Effector memory CD8-positive, alpha-beta T cell (primary cell): ENCODE data around the gene PIK3C2A.

Source experiments
- ATAC-seq: fragments of 150-1000 bp; cut with Tn5 transposase; replicated peaks from 2 replicates; pipeline ENCODE4 v1.10.0; 2021; ENCODE audit warnings: mild to moderate bottlenecking, moderate library complexity
- DNase-seq, 3 experiments: peaks; one replicate each; pipeline ENCODE4 v3.0.0; 2021
- H3K27ac Mint-ChIP-seq, 2 donors: one replicate each; pipeline ENCODE4 v1.8.0; 2022; ENCODE audit warnings: mild to moderate bottlenecking in 2 of 2, mixed read lengths in 2 of 2, moderate library complexity in 2 of 2
- H3K27me3 Mint-ChIP-seq, 2 donors: one replicate each; pipeline ENCODE4 v1.8.0; 2022; ENCODE audit warnings: mixed read lengths in 2 of 2
- H3K36me3 Mint-ChIP-seq: one replicate; pipeline ENCODE4 v1.8.0; 2022; ENCODE audit warnings: mild to moderate bottlenecking, moderate library complexity, mixed read lengths; ENCODE audit not compliant: insufficient read depth
- H3K4me1 Mint-ChIP-seq, 2 donors: one replicate each; pipeline ENCODE4 v1.8.0; 2022; ENCODE audit warnings: low read depth in 2 of 2, mixed read lengths in 2 of 2
- H3K4me3 Mint-ChIP-seq, 2 donors: one replicate each; pipeline ENCODE4 v1.8.0; 2022; ENCODE audit warnings: mild to moderate bottlenecking in 2 of 2, mixed read lengths in 2 of 2, moderate library complexity in 2 of 2
- H3K9me3 Mint-ChIP-seq, 2 donors: one replicate each; pipeline ENCODE4 v1.8.0; 2022; ENCODE audit warnings: mixed read lengths in 2 of 2

The PIK3C2A gene

GRCh38 chr11:17163736-17164135, 44.0 kb downstream of the PIK3C2A start:
- H3K27me3 Mint-ChIP-seq: no peaks in the 10 kb centered on the region
- H3K27ac Mint-ChIP-seq: peak overlapping the region in 1 of 2 donors; percentile 74

GRCh38 chr11:17163291-17163690, 44.5 kb downstream of the PIK3C2A start:
- no peak for DNase-seq
- Mint-ChIP-seq H3K27ac (peak overlapping the region in 1 of 2 donors; percentile 74), H3K36me3 (peaks cover 11% of the 10 kb centered on the region), H3K9me3 (no peaks in the 10 kb centered on the region), H3K4me3 (no peak overlapping the region), H3K4me1 (peaks cover 33 to 49% of the 10 kb centered on the region in 2 donors), H3K27me3 (no peaks in the 10 kb centered on the region)
- no peak for ATAC-seq

More at GRCh38 chr11:17163736-17164135, 44.0 kb downstream of the PIK3C2A start:
- DNase-seq: no peak
- Mint-ChIP-seq H3K4me3 (no peak overlapping the region), H3K4me1 (peaks cover 33 to 50% of the 10 kb centered on the region in 2 donors), H3K36me3 (peaks cover 11% of the 10 kb centered on the region), H3K9me3 (no peaks in the 10 kb centered on the region)
- no peak for ATAC-seq

GRCh38 chr11:17162376-17162775, 45.4 kb downstream of the PIK3C2A start:
- ATAC-seq (no peak), DNase-seq (no peak)
- Mint-ChIP-seq H3K4me3 (peak overlapping the region in 1 of 2 donors; percentile 46), H3K9me3 (no peaks in the 10 kb centered on the region), H3K27me3 (no peaks in the 10 kb centered on the region), H3K4me1 (peaks cover 33 to 49% of the 10 kb centered on the region in 2 donors), H3K36me3 (peaks cover 1% of the 10 kb centered on the region), H3K27ac (peak overlapping the region; percentile 47 to 67)

- ATAC-seq (peak; percentile 52), DNase-seq (no peak)
- Mint-ChIP-seq H3K27ac (peak overlapping the region; percentile 47 to 67), H3K36me3 (no peaks in the 10 kb centered on the region), H3K4me3 (peak overlapping the region in 1 of 2 donors; percentile 46), H3K4me1 (peaks cover 30 to 52% of the 10 kb centered on the region in 2 donors), H3K27me3 (no peaks in the 10 kb centered on the region), H3K9me3 (no peaks in the 10 kb centered on the region)
Measured at GRCh38 chr11:17161515-17161914, 46.3 kb downstream of the PIK3C2A start.

GRCh38 chr11:17159441-17159840, 48.3 kb downstream of the PIK3C2A start:
- H3K4me1 Mint-ChIP-seq: peaks cover 26 to 44% of the 10 kb centered on the region in 2 donors
- H3K9me3 Mint-ChIP-seq: no peaks in the 10 kb centered on the region
- no peaks in the 10 kb centered on the region for H3K27me3 Mint-ChIP-seq
- no peak for ATAC-seq
- H3K36me3 Mint-ChIP-seq: peaks cover 5% of the 10 kb centered on the region
- no peak for DNase-seq
- no peak overlapping the region for H3K27ac Mint-ChIP-seq
- H3K4me3 Mint-ChIP-seq: no peak overlapping the region
